ENCODE data around the gene HBEGF.

DNA sequence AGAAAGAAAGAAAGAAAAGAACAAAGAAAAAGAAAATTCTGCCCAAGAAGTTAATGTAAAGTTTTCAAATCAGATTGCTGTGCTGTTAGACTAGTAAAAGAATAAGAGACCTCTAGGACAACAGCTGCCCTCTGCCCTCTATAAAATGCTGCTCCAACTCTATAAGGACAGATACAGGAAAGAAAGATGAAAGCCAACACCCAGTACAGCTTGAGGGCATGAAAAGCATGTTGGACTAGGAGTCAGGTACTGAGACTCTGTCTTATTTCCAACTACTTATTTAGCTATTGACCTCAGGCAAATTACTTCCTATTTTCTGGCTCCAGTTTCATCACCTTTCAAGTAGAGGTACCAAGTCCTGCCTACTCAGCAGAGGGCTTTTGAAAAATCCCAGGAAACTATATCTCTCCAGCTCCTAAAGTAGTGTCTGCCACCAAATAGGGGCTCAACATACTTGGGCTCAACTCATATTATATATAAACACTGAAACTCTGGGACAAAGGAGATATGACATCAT is 5.7 kb downstream of the HBEGF start:
- TF ChIP-seq, protein P1, sequence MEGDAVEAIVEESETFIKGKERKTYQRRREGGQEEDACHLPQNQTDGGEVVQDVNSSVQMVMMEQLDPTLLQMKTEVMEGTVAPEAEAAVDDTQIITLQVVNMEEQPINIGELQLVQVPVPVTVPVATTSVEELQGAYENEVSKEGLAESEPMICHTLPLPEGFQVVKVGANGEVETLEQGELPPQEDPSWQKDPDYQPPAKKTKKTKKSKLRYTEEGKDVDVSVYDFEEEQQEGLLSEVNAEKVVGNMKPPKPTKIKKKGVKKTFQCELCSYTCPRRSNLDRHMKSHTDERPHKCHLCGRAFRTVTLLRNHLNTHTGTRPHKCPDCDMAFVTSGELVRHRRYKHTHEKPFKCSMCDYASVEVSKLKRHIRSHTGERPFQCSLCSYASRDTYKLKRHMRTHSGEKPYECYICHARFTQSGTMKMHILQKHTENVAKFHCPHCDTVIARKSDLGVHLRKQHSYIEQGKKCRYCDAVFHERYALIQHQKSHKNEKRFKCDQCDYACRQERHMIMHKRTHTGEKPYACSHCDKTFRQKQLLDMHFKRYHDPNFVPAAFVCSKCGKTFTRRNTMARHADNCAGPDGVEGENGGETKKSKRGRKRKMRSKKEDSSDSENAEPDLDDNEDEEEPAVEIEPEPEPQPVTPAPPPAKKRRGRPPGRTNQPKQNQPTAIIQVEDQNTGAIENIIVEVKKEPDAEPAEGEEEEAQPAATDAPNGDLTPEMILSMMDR (conservative IDR thresholded peaks at IDR 0.05) = no peak
- TF ChIP-seq ZFX (IDR thresholded peaks at IDR 0.05) = no peak

All from C4-2B (cell line).